ENCODE data around the gene CMYA5. TPM values are rescaled to one million over a fixed set of nuclear protein-coding genes. Genes with fewer than 3 reads are reported as not detected.

Gene CMYA5
- total RNA-seq, 1 experiment from 2014 or later, result 0.22 TPM

GRCh38 chr5:79827159-79827629 is 137.6 kb downstream of the CMYA5 start (continued):
- TF ChIP-seq MAX (IDR thresholded peaks at IDR 0.05) (no peak), ZNF274 (IDR thresholded peaks at IDR 0.05; ENCODE audit: low read depth, low read length) (no peak), YY1 (IDR thresholded peaks at IDR 0.05; ENCODE audit: extremely low read depth, insufficient replicate concordance, low read depth, low read length) (no peak), SIN3A (IDR thresholded peaks at IDR 0.05; ENCODE audit: low read depth) (no peak), TCF7L2 (IDR thresholded peaks at IDR 0.05; ENCODE audit: borderline replicate concordance, extremely low read depth, insufficient read depth, insufficient read length) (no peak), SRF (IDR thresholded peaks at IDR 0.05; ENCODE audit: low read depth) (no peak), EZH2phosphoT487 (IDR thresholded peaks at IDR 0.05; ENCODE audit: borderline replicate concordance) (no peak)

- ATAC-seq (peak; percentile 97), DNase-seq (ENCODE audit: low read depth, low spot score) (no peak)
- H3K79me2 ChIP-seq (ENCODE audit: insufficient read depth, low read length), result no peaks in the 10 kb centered on the region
- RAD21 ChIA-PET (ENCODE audit: low non-redundant PET in 1 of 2, low total read pairs in 2 of 2, uncharacterized antibody in 2 of 2, unreplicated experiment in 2 of 2), result no interaction called here
- TF ChIP-seq TCF7L2 (IDR thresholded peaks at IDR 0.05; ENCODE audit: borderline replicate concordance, extremely low read depth, insufficient read depth, insufficient read length), result no peak
- peak; percentile 5 to 62 (median 59); a peak in 4 of 6 replicates for TF ChIP-seq CTCF (IDR thresholded peaks at IDR 0.05 in 2 of 3, conservative IDR thresholded peaks at IDR 0.05 in 1 of 3; ENCODE audit: borderline replicate concordance in 1 of 3, insufficient read depth in 1 of 3, low read depth in 2 of 3, low read length in 2 of 3)
- no peaks in the 10 kb centered on the region for H4K20me1 ChIP-seq (ENCODE audit: insufficient read depth)
- no peaks in the 10 kb centered on the region for H3K36me3 ChIP-seq (ENCODE audit: control insufficient read depth in 1 of 2, insufficient read depth in 2 of 2, low read length in 2 of 2)
- H3K9me2 ChIP-seq (ENCODE audit: insufficient read depth), result no peaks in the 10 kb centered on the region
- no peak overlapping the region for H2AFZ ChIP-seq (ENCODE audit: low read depth, low read length, poor library complexity, severe bottlenecking)
- H3K27ac ChIP-seq (ENCODE audit: low read depth, low read length), result no peak overlapping the region
- no peaks in the 10 kb centered on the region for H3K4me1 ChIP-seq (ENCODE audit: control insufficient read depth in 1 of 2, insufficient read depth in 2 of 2, low read length in 2 of 2)
- H3K4me3 ChIP-seq (replicated peaks in 1 of 2; ENCODE audit: low read depth in 1 of 2, low read length in 2 of 2), result no peak overlapping the region
- H3K4me2 ChIP-seq (ENCODE audit: low read length), result no peak overlapping the region
- H3K9me3 ChIP-seq (ENCODE audit: control insufficient read depth in 1 of 2, insufficient read depth in 1 of 2, low read depth in 1 of 2, low read length in 2 of 2), result no peaks in the 10 kb centered on the region
- CTCF ChIA-PET, result interaction anchor here (1.5 kb wide), 1 partner anchor 11 kb away, joined by 4 read pairs; no protein-coding TSS in a partner anchor
- POLR2A ChIA-PET, result no interaction called here
- no peak overlapping the region for H3K9ac ChIP-seq (ENCODE audit: low read length)
- H3K27me3 ChIP-seq (ENCODE audit: insufficient read depth, low read length), result no peaks in the 10 kb centered on the region
- BruUV-seq (replicated peaks), result no TSS peak
- intact Hi-C loops (cut with micrococcal nuclease), result no loop called here
Observed at GRCh38 chr5:79829260-79829659, 139.6 kb downstream of the CMYA5 start.

All from HCT116 (cell line).